T-helper 17 cell (primary cell): ENCODE results near the gene ZC2HC1C. TPM values are rescaled to one million over a fixed set of nuclear protein-coding genes. Genes with fewer than 3 reads are reported as not detected.
A peak's percentile ranks its signal among the peaks of the same experiment; 100 is the strongest.

Experiments used
- ATAC-seq: fragments of 150-1000 bp; cut with Tn5 transposase; 2 replicates; pipeline ENCODE4 v1.10.0; 2021; ENCODE audit warnings: mild to moderate bottlenecking, moderate library complexity
- DNase-seq, 3 donors: peaks; one replicate each; pipeline versions ENCODE4 v3.0.0 to v3.0.0-alpha.2; 2020 to 2021
- H3K9me3 ChIP-seq: one replicate; pipeline ENCODE4 v1.7.0; 2013; ENCODE audit warnings: low read length, mild to moderate bottlenecking; ENCODE audit not compliant: control insufficient read depth, poor library complexity, severe bottlenecking
- H3K27ac Mint-ChIP-seq: one replicate; pipeline ENCODE4 v1.8.0; 2022; ENCODE audit warnings: mild to moderate bottlenecking, moderate library complexity, mixed read lengths
- H3K27me3 Mint-ChIP-seq: one replicate; pipeline ENCODE4 v1.8.0; 2022; ENCODE audit warnings: mixed read lengths
- H3K36me3 Mint-ChIP-seq: one replicate; pipeline ENCODE4 v1.8.0; 2022; ENCODE audit warnings: low read depth, mixed read lengths
- H3K4me1 Mint-ChIP-seq: one replicate; pipeline ENCODE4 v1.8.0; 2022; ENCODE audit warnings: mild to moderate bottlenecking, mixed read lengths
- H3K4me3 Mint-ChIP-seq: one replicate; pipeline ENCODE4 v1.8.0; 2022; ENCODE audit warnings: mild to moderate bottlenecking, moderate library complexity, mixed read lengths
- total RNA-seq, 4 donors: library from RNA in 2 of 4; stranded (reverse) in 2 of 4; gene quantifications; one replicate each; pipeline ENCODE4 v1.2.3 and lab custom pipeline; 2022 to 2026

Gene ZC2HC1C
- total RNA-seq, 2 donors from 2014 or later, result 0.20 to 0.76 TPM

GRCh38 chr14:75046275-75046674 lies 23.2 kb upstream of the ZC2HC1C start:
- Mint-ChIP-seq H3K36me3 (no peaks in the 10 kb centered on the region), H3K4me3 (no peak overlapping the region), H3K27ac (no peak overlapping the region), H3K27me3 (no peaks in the 10 kb centered on the region), H3K4me1 (peaks cover 38% of the 10 kb centered on the region)
- H3K9me3 ChIP-seq, result no peaks in the 10 kb centered on the region
- ATAC-seq (no peak), DNase-seq (no peak)

GRCh38 chr14:75046899-75047298 lies 22.5 kb upstream of the ZC2HC1C start:
- H3K36me3 Mint-ChIP-seq, result no peaks in the 10 kb centered on the region
- no peaks in the 10 kb centered on the region for H3K9me3 ChIP-seq
- H3K4me3 Mint-ChIP-seq, result no peak overlapping the region
- ATAC-seq (no peak), DNase-seq (no peak)
- H3K27me3 Mint-ChIP-seq, result no peaks in the 10 kb centered on the region
- H3K4me1 Mint-ChIP-seq, result peaks cover 42% of the 10 kb centered on the region
- H3K27ac Mint-ChIP-seq, result no peak overlapping the region

GRCh38 chr14:75047506-75047905 lies 21.9 kb upstream of the ZC2HC1C start:
- H3K36me3 Mint-ChIP-seq, result no peaks in the 10 kb centered on the region
- peaks cover 42% of the 10 kb centered on the region for H3K4me1 Mint-ChIP-seq
- ATAC-seq (no peak), DNase-seq (no peak)
- H3K9me3 ChIP-seq, result no peaks in the 10 kb centered on the region
- no peak overlapping the region for H3K4me3 Mint-ChIP-seq
- H3K27ac Mint-ChIP-seq, result no peak overlapping the region
- no peaks in the 10 kb centered on the region for H3K27me3 Mint-ChIP-seq

GRCh38 chr14:75048101-75048500 lies 21.3 kb upstream of the ZC2HC1C start:
- Mint-ChIP-seq H3K27ac (no peak overlapping the region), H3K36me3 (no peaks in the 10 kb centered on the region), H3K27me3 (no peaks in the 10 kb centered on the region), H3K4me1 (peaks cover 42% of the 10 kb centered on the region), H3K4me3 (no peak overlapping the region)
- H3K9me3 ChIP-seq, result no peaks in the 10 kb centered on the region
- ATAC-seq (no peak), DNase-seq (no peak)

GRCh38 chr14:75049136-75049535 lies 20.3 kb upstream of the ZC2HC1C start:
- H3K9me3 ChIP-seq, result no peaks in the 10 kb centered on the region
- Mint-ChIP-seq H3K4me3 (no peak overlapping the region), H3K27ac (no peak overlapping the region), H3K4me1 (peaks cover 39% of the 10 kb centered on the region), H3K36me3 (no peaks in the 10 kb centered on the region), H3K27me3 (no peaks in the 10 kb centered on the region)
- no peak for DNase-seq
- ATAC-seq, result no peak

- H3K27me3 Mint-ChIP-seq, result no peaks in the 10 kb centered on the region
- H3K36me3 Mint-ChIP-seq, result no peaks in the 10 kb centered on the region
- ATAC-seq (no peak), DNase-seq (no peak)
- no peaks in the 10 kb centered on the region for H3K9me3 ChIP-seq
- H3K27ac Mint-ChIP-seq, result no peak overlapping the region
- H3K4me1 Mint-ChIP-seq, result peaks cover 34% of the 10 kb centered on the region
- H3K4me3 Mint-ChIP-seq, result peak overlapping the region; percentile 95
Observed at GRCh38 chr14:75049731-75050201, 19.7 kb upstream of the ZC2HC1C start.

- peak within 1 kb of the TSS; percentile 96 for H3K27ac Mint-ChIP-seq
- peaks cover 32% of the 10 kb centered on the region for H3K4me1 Mint-ChIP-seq
- ATAC-seq, result peak; percentile 87
- peak within 1 kb of the TSS; percentile 95 for H3K4me3 Mint-ChIP-seq
- H3K27me3 Mint-ChIP-seq, result no peaks in the 10 kb centered on the region
- peak; percentile 71 to 74 (median 72) for DNase-seq
- H3K36me3 Mint-ChIP-seq, result peaks cover 2% of the 10 kb centered on the region
- H3K9me3 ChIP-seq, result no peaks in the 10 kb centered on the region
Observed at GRCh38 chr14:75050852-75051555, 18.4 kb upstream of the ZC2HC1C start, which contains the start of gene MLH3. MLH3 (minus strand) TSS chr14:75051467; CDS start chr14:75049655, 1,812 bp downstream.

GRCh38 chr14:75051556-75051899 lies 17.9 kb upstream of the ZC2HC1C start:
- Mint-ChIP-seq H3K36me3 (peaks cover 2% of the 10 kb centered on the region), H3K27ac (peak overlapping the region; percentile 96), H3K4me1 (peaks cover 30% of the 10 kb centered on the region), H3K27me3 (no peaks in the 10 kb centered on the region), H3K4me3 (peak overlapping the region; percentile 95)
- no peaks in the 10 kb centered on the region for H3K9me3 ChIP-seq
- DNase-seq, result no peak
- ATAC-seq, result no peak

- H3K9me3 ChIP-seq, result no peaks in the 10 kb centered on the region
- ATAC-seq, result no peak
- peaks cover 2% of the 10 kb centered on the region for H3K36me3 Mint-ChIP-seq
- peak overlapping the region; percentile 96 for H3K27ac Mint-ChIP-seq
- no peaks in the 10 kb centered on the region for H3K27me3 Mint-ChIP-seq
- no peak overlapping the region for H3K4me3 Mint-ChIP-seq
- no peak for DNase-seq
- H3K4me1 Mint-ChIP-seq, result peaks cover 25% of the 10 kb centered on the region
Observed at GRCh38 chr14:75053396-75054291, 15.8 kb upstream of the ZC2HC1C start.

- Mint-ChIP-seq H3K27me3 (no peaks in the 10 kb centered on the region), H3K36me3 (peaks cover 2% of the 10 kb centered on the region), H3K4me1 (peaks cover 25% of the 10 kb centered on the region), H3K27ac (no peak overlapping the region), H3K4me3 (no peak overlapping the region)
- ATAC-seq (no peak), DNase-seq (no peak)
- no peaks in the 10 kb centered on the region for H3K9me3 ChIP-seq
Observed at GRCh38 chr14:75054421-75054820, 15.0 kb upstream of the ZC2HC1C start.

- peaks cover 7% of the 10 kb centered on the region for H3K36me3 Mint-ChIP-seq
- no peaks in the 10 kb centered on the region for H3K27me3 Mint-ChIP-seq
- no peaks in the 10 kb centered on the region for H3K9me3 ChIP-seq
- ATAC-seq (no peak), DNase-seq (no peak)
- no peak overlapping the region for H3K4me3 Mint-ChIP-seq
- no peak overlapping the region for H3K27ac Mint-ChIP-seq
- H3K4me1 Mint-ChIP-seq, result peaks cover 27% of the 10 kb centered on the region
Observed at GRCh38 chr14:75059642-75060041, 9.8 kb upstream of the ZC2HC1C start.

GRCh38 chr14:75060420-75060819 lies 9.0 kb upstream of the ZC2HC1C start:
- Mint-ChIP-seq H3K36me3 (peaks cover 7% of the 10 kb centered on the region), H3K27ac (peak overlapping the region; percentile 77), H3K27me3 (no peaks in the 10 kb centered on the region), H3K4me1 (peaks cover 26% of the 10 kb centered on the region), H3K4me3 (no peak overlapping the region)
- DNase-seq (no peak), ATAC-seq (no peak)
- H3K9me3 ChIP-seq, result no peaks in the 10 kb centered on the region

- DNase-seq (no peak), ATAC-seq (peak; percentile 12)
- Mint-ChIP-seq H3K27me3 (no peaks in the 10 kb centered on the region), H3K4me1 (peaks cover 18% of the 10 kb centered on the region), H3K27ac (peak overlapping the region; percentile 99), H3K36me3 (peaks cover 5% of the 10 kb centered on the region), H3K4me3 (peak overlapping the region; percentile 100)
- no peaks in the 10 kb centered on the region for H3K9me3 ChIP-seq
Observed at GRCh38 chr14:75063013-75063412, 6.4 kb upstream of the ZC2HC1C start.
